HG03571 (cell line): ENCODE results near the gene C1GALT1.

Experiments
- ATAC-seq: cut with Tn5 transposase; IDR thresholded peaks from one replicate; pipeline ENCODE4 v1.9.1; 2021; ENCODE audit not compliant: unreplicated experiment

C1GALT1 gene

GRCh38 chr7:7265081-7266075 lies 83.0 kb downstream of the C1GALT1 start:
- no peak for ATAC-seq

- no peak for ATAC-seq
These were observed 84.0 kb downstream of the C1GALT1 start for GRCh38 chr7:7266257-7266881.

- no peak for ATAC-seq
These were observed 88.9 kb downstream of the C1GALT1 start for GRCh38 chr7:7271094-7271874.

- no peak for ATAC-seq
These were observed 90.0 kb downstream of the C1GALT1 start for GRCh38 chr7:7272294-7272693.

GRCh38 chr7:7274782-7275181 lies 92.4 kb downstream of the C1GALT1 start:
- no peak for ATAC-seq

GRCh38 chr7:7276161-7276560 lies 93.8 kb downstream of the C1GALT1 start:
- no peak for ATAC-seq

GRCh38 chr7:7290429-7291122 lies 108.2 kb downstream of the C1GALT1 start:
- ATAC-seq = no peak

GRCh38 chr7:7292085-7292484 lies 109.7 kb downstream of the C1GALT1 start:
- ATAC-seq = no peak

- no peak for ATAC-seq
These were observed 110.3 kb downstream of the C1GALT1 start for GRCh38 chr7:7292608-7293007.

- no peak for ATAC-seq
These were observed 110.7 kb downstream of the C1GALT1 start for GRCh38 chr7:7293092-7293491.

- no peak for ATAC-seq
These were observed 112.6 kb downstream of the C1GALT1 start for GRCh38 chr7:7294911-7295310.
